Loucy (cell line): Measurements from ENCODE around the gene PLXNA4.

Experiments used
- H2AFZ ChIP-seq: fragments of 200-600 bp; sonication (generic); 2 replicates; pipeline ENCODE4 v1.6.0; 2016; ENCODE audit warnings: antibody characterized with exemption, mild to moderate bottlenecking, low read length, moderate library complexity
- H3F3A ChIP-seq: fragments of 200-600 bp; 2 replicates; pipeline ENCODE4 v1.6.0; 2016; ENCODE audit warnings: antibody characterized with exemption, low read depth, mild to moderate bottlenecking
- H3K27me3 ChIP-seq: fragments of 200-600 bp; sonication (generic); 2 replicates; pipeline ENCODE4 v1.6.1; 2014; ENCODE audit warnings: low read length, mild to moderate bottlenecking; ENCODE audit not compliant: insufficient read depth, poor library complexity, severe bottlenecking
- H3K36me3 ChIP-seq: fragments of 200-600 bp; sonication (generic); 2 replicates; pipeline ENCODE4 v1.6.1; 2016; ENCODE audit warnings: low read length; ENCODE audit not compliant: insufficient read depth
- H3K4me1 ChIP-seq: fragments of 200-600 bp; sonication (generic); 2 replicates; pipeline ENCODE4 v1.5.1; 2014; ENCODE audit warnings: low read length, mild to moderate bottlenecking; ENCODE audit not compliant: insufficient read depth, poor library complexity, severe bottlenecking
- H3K4me2 ChIP-seq: fragments of 200-600 bp; sonication (generic); 2 replicates; pipeline ENCODE4 v1.6.0; 2014; ENCODE audit warnings: antibody characterized with exemption, low read length, low read depth, mild to moderate bottlenecking; ENCODE audit not compliant: poor library complexity, severe bottlenecking
- H3K4me3 ChIP-seq: fragments of 200-600 bp; sonication (generic); 2 replicates; pipeline ENCODE4 v1.5.1; 2014; ENCODE audit warnings: low read length, mild to moderate bottlenecking, mixed read lengths; ENCODE audit not compliant: poor library complexity, severe bottlenecking
- H3K79me2 ChIP-seq: fragments of 200-600 bp; sonication (generic); 2 replicates; pipeline ENCODE4 v1.6.1; 2014; ENCODE audit warnings: low read length; ENCODE audit not compliant: insufficient read depth
- H3K9ac ChIP-seq: fragments of 200-600 bp; sonication (generic); 2 replicates; pipeline ENCODE4 v1.6.0; 2014; ENCODE audit warnings: mild to moderate bottlenecking, low read depth, low read length, moderate library complexity; ENCODE audit not compliant: poor library complexity, severe bottlenecking
- H3K9me2 ChIP-seq: fragments of 200-600 bp; sonication (generic); replicated peaks from 2 replicates; pipeline ENCODE4 v1.6.1; 2016; ENCODE audit warnings: low read depth, low read length, mixed read lengths
- H3K9me3 ChIP-seq: fragments of 200-600 bp; sonication (generic); 2 replicates; pipeline ENCODE4 v1.6.1; 2014; ENCODE audit warnings: mild to moderate bottlenecking, antibody characterized with exemption, low read length, low read depth; ENCODE audit not compliant: insufficient read depth
- H4K20me1 ChIP-seq: fragments of 200-600 bp; sonication (generic); 2 replicates; pipeline ENCODE4 v1.6.0; 2014; ENCODE audit warnings: antibody characterized with exemption, low read length, mild to moderate bottlenecking; ENCODE audit not compliant: insufficient read depth, poor library complexity, severe bottlenecking
- CTCF ChIP-seq: fragments of 200-600 bp; sonication (generic); conservative IDR thresholded peaks from 2 replicates; pipeline ENCODE4 v1.5.1; 2014; ENCODE audit warnings: mild to moderate bottlenecking, antibody characterized with exemption, low read length
- EZH2phosphoT487 ChIP-seq: fragments of 200-600 bp; IDR thresholded peaks from 2 replicates; pipeline ENCODE4 v1.6.1; 2018; ENCODE audit warnings: antibody characterized with exemption, mild to moderate bottlenecking, moderate library complexity, borderline replicate concordance

Gene PLXNA4

GRCh38 chr7:132248841-132249240 is 327.4 kb downstream of the PLXNA4 start:
- Histone ChIP-seq H4K20me1 (no peaks in the 10 kb centered on the region), H3K79me2 (no peaks in the 10 kb centered on the region), H3K9ac (no peak overlapping the region), H3K4me3 (no peak overlapping the region), H3K9me3 (no peaks in the 10 kb centered on the region), H3K36me3 (no peaks in the 10 kb centered on the region), H3F3A (no peaks in the 10 kb centered on the region), H3K4me2 (no peak overlapping the region), H3K9me2 (no peaks in the 10 kb centered on the region), H2AFZ (no peak overlapping the region), H3K4me1 (no peaks in the 10 kb centered on the region), H3K27me3 (no peaks in the 10 kb centered on the region)
- TF ChIP-seq EZH2phosphoT487 (no peak), CTCF (no peak)

- Histone ChIP-seq H3K4me1 (no peaks in the 10 kb centered on the region), H3K9me3 (no peaks in the 10 kb centered on the region), H4K20me1 (no peaks in the 10 kb centered on the region), H3F3A (no peaks in the 10 kb centered on the region), H2AFZ (no peak overlapping the region), H3K27me3 (no peaks in the 10 kb centered on the region), H3K9ac (no peak overlapping the region), H3K36me3 (no peaks in the 10 kb centered on the region), H3K4me3 (no peak overlapping the region), H3K4me2 (no peak overlapping the region), H3K9me2 (no peaks in the 10 kb centered on the region), H3K79me2 (no peaks in the 10 kb centered on the region)
- TF ChIP-seq EZH2phosphoT487, result no peak
- TF ChIP-seq CTCF, result no peak
Observed at GRCh38 chr7:132247995-132248618, 328.2 kb downstream of the PLXNA4 start.

GRCh38 chr7:132246591-132246990 is 329.7 kb downstream of the PLXNA4 start:
- Histone ChIP-seq H3K36me3 (no peaks in the 10 kb centered on the region), H2AFZ (no peak overlapping the region), H3K79me2 (no peaks in the 10 kb centered on the region), H4K20me1 (no peaks in the 10 kb centered on the region), H3K9me3 (no peaks in the 10 kb centered on the region), H3K4me3 (no peak overlapping the region), H3K4me2 (no peak overlapping the region), H3K27me3 (no peaks in the 10 kb centered on the region), H3K9me2 (no peaks in the 10 kb centered on the region), H3K4me1 (no peaks in the 10 kb centered on the region), H3K9ac (no peak overlapping the region), H3F3A (no peaks in the 10 kb centered on the region)
- no peak for TF ChIP-seq CTCF
- no peak for TF ChIP-seq EZH2phosphoT487
